DND-41 (cell line): Measurements from ENCODE around the gene GLT8D2.

ENCODE experiments used
- EZH2 ChIP-seq: IDR thresholded peaks from 3 replicates; pipeline ENCODE4 v1.6.1; 2012; ENCODE audit warnings: borderline replicate concordance, low read depth, mild to moderate bottlenecking, moderate library complexity, low read length, inconsistent platforms; ENCODE audit not compliant: severe bottlenecking
- TF ChIP-seq, protein P1 (sequence below): IDR thresholded peaks from 2 replicates; pipeline ENCODE4 v1.5.1; 2012; ENCODE audit warnings: borderline replicate concordance, low read length, moderate library complexity, mild to moderate bottlenecking; ENCODE audit not compliant: poor library complexity, severe bottlenecking; ENCODE audit errors: extremely low read depth

DNA sequence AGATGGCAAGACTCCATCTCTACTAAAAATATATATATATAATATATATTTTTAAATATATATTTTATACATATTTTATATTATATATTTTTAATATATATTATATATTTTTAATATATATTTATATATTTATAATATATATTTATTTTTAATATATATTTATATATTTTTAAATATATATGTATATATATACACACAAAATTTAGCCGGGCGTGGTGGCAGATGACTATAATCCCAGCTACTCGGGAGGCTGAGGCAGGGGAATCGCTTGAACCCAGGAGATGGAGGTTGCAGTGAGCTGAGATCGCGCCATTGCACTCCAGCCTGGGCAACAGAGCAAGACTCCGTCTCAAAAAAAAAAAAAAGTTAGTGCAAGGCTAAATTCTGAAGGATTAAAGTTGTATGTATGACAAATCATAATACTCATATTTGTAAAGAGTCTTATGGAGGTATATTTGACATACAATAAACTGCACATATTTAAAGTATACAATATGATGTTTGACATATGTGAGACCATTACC lies 92.1 kb downstream of the GLT8D2 start:
- TF ChIP-seq EZH2: no peak
- TF ChIP-seq, protein P1, sequence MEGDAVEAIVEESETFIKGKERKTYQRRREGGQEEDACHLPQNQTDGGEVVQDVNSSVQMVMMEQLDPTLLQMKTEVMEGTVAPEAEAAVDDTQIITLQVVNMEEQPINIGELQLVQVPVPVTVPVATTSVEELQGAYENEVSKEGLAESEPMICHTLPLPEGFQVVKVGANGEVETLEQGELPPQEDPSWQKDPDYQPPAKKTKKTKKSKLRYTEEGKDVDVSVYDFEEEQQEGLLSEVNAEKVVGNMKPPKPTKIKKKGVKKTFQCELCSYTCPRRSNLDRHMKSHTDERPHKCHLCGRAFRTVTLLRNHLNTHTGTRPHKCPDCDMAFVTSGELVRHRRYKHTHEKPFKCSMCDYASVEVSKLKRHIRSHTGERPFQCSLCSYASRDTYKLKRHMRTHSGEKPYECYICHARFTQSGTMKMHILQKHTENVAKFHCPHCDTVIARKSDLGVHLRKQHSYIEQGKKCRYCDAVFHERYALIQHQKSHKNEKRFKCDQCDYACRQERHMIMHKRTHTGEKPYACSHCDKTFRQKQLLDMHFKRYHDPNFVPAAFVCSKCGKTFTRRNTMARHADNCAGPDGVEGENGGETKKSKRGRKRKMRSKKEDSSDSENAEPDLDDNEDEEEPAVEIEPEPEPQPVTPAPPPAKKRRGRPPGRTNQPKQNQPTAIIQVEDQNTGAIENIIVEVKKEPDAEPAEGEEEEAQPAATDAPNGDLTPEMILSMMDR: no peak
